SK-N-SH treated with all-trans-retinoic acid at 6 μM for 48 hours (cell line): ENCODE data around the gene ZIC5.
A peak's percentile ranks its signal among the peaks of the same experiment; 100 is the strongest.

Experiments used
- ATAC-seq: fragments of 200-7000 bp; cut with Tn5 transposase; 3 replicates; pipeline ENCODE4 v1.9.1; 2020; ENCODE audit warnings: mild to moderate bottlenecking, moderate library complexity
- BACH2 ChIP-seq: fragments of 250-450 bp; sonication (Bioruptor Pico); IDR thresholded peaks from 2 replicates; pipeline ENCODE4 v1.9.0; 2021; ENCODE audit warnings: mild to moderate bottlenecking, borderline replicate concordance
- CSDC2 ChIP-seq: fragments of 250-450 bp; sonication (Bioruptor Pico); IDR thresholded peaks from 2 replicates; pipeline ENCODE4 v1.5.0; 2020; ENCODE audit warnings: mild to moderate bottlenecking, moderate library complexity
- ESRRG ChIP-seq: fragments of 250-450 bp; sonication (Bioruptor Pico); IDR thresholded peaks from 2 replicates; pipeline ENCODE4 v1.6.1; 2021; ENCODE audit warnings: mild to moderate bottlenecking
- ISL1 ChIP-seq: fragments of 250-450 bp; sonication (Bioruptor Pico); IDR thresholded peaks from 2 replicates; pipeline ENCODE4 v2.1.2; 2022; ENCODE audit warnings: mild to moderate bottlenecking, moderate library complexity
- OSR1 ChIP-seq: fragments of 250-450 bp; sonication (Bioruptor Pico); IDR thresholded peaks from 2 replicates; pipeline ENCODE4 v1.8.0; 2022; ENCODE audit warnings: moderate library complexity, mild to moderate bottlenecking, inconsistent platforms
- PPARA ChIP-seq: fragments of 250-450 bp; sonication (Bioruptor Pico); IDR thresholded peaks from 2 replicates; pipeline ENCODE4 v1.5.0; 2020; ENCODE audit warnings: mild to moderate bottlenecking, borderline replicate concordance
- RARB ChIP-seq: fragments of 250-450 bp; sonication (Bioruptor Pico); IDR thresholded peaks from 2 replicates; pipeline ENCODE4 v1.8.0; 2021; ENCODE audit warnings: mild to moderate bottlenecking, moderate library complexity
- TCF4 ChIP-seq: fragments of 250-450 bp; sonication (Bioruptor Pico); IDR thresholded peaks from 2 replicates; pipeline ENCODE4 v1.8.0; 2021; ENCODE audit warnings: mild to moderate bottlenecking, moderate library complexity, borderline replicate concordance
- TOX ChIP-seq: fragments of 250-450 bp; sonication (Bioruptor Pico); IDR thresholded peaks from 2 replicates; pipeline ENCODE4 v1.8.0; 2021; ENCODE audit warnings: mild to moderate bottlenecking, moderate library complexity, borderline replicate concordance
- ZC3H10 ChIP-seq: fragments of 250-450 bp; sonication (Bioruptor Pico); IDR thresholded peaks from 2 replicates; pipeline ENCODE4 v1.5.1; 2021; ENCODE audit warnings: mild to moderate bottlenecking, moderate library complexity
- ZFP30 ChIP-seq: fragments of 450-650 bp; formaldehyde crosslinking; IDR thresholded peaks from 2 replicates; pipeline ENCODE4 v1.5.0; 2022; ENCODE audit warnings: mild to moderate bottlenecking, moderate library complexity
- ZNF70 ChIP-seq: fragments of 450-650 bp; formaldehyde crosslinking; IDR thresholded peaks from 2 replicates; pipeline ENCODE4 v1.5.0; 2020; ENCODE audit warnings: mild to moderate bottlenecking, moderate library complexity
- ZNF8 ChIP-seq: fragments of 450-650 bp; formaldehyde crosslinking; IDR thresholded peaks from 2 replicates; pipeline ENCODE4 v1.5.0; 2020; ENCODE audit warnings: mild to moderate bottlenecking, moderate library complexity
- TF ChIP-seq, protein P1 (sequence below): fragments of 250-450 bp; sonication (Bioruptor Pico); IDR thresholded peaks from 2 replicates; pipeline ENCODE4 v1.8.0; 2020; ENCODE audit warnings: mild to moderate bottlenecking, moderate library complexity, borderline replicate concordance
- TF ChIP-seq, protein P2 (sequence below): fragments of 250-450 bp; sonication (Bioruptor Pico); IDR thresholded peaks from 2 replicates; pipeline ENCODE4 v1.5.1; 2021; ENCODE audit warnings: mild to moderate bottlenecking, moderate library complexity
- TF ChIP-seq, protein P3 (sequence below): fragments of 250-450 bp; sonication (Bioruptor Pico); IDR thresholded peaks from 2 replicates; pipeline ENCODE4 v1.8.0; 2021; ENCODE audit warnings: low read depth, mild to moderate bottlenecking, moderate library complexity, borderline replicate concordance
- TF ChIP-seq, protein P4 (sequence below): fragments of 250-450 bp; sonication (Bioruptor Pico); IDR thresholded peaks from 2 replicates; pipeline ENCODE4 v1.5.1; 2020; ENCODE audit warnings: low read depth, mild to moderate bottlenecking, moderate library complexity
- TF ChIP-seq, protein P5 (sequence below): fragments of 250-450 bp; sonication (Bioruptor Pico); IDR thresholded peaks from 2 replicates; pipeline ENCODE4 v1.5.0; 2020; ENCODE audit warnings: mild to moderate bottlenecking, moderate library complexity

ZIC5 gene

DNA sequence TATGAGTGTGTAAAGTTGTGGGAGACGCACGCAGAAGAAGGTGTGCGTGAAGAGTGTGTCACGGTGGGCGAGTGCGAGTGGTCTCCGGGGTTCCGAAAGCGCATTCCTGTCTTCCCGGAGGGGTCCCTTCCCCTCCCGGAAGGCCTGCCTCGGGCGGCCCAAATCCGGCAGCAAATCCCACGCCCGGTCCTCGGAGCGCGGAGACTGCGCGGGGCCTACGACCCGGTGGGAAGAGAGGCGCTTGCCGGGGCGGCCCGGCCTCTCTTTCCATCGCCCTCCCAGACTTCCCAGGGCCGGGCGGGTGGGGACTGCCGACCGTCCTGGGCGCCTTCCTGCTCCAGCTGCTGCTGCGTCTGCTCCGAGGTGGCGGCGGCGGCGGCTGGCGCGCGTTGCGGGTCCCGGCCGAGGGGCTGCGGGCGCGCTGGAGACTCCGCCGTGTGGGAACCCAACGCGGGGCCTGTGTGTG, 2.1 kb downstream of the ZIC5 start:
- ATAC-seq = no peak
- no peak for TF ChIP-seq CSDC2 (CRISPR knock-in tag)
- no peak for TF ChIP-seq RARB (CRISPR knock-in tag)
- no peak for TF ChIP-seq ZC3H10
- TF ChIP-seq, protein P1, sequence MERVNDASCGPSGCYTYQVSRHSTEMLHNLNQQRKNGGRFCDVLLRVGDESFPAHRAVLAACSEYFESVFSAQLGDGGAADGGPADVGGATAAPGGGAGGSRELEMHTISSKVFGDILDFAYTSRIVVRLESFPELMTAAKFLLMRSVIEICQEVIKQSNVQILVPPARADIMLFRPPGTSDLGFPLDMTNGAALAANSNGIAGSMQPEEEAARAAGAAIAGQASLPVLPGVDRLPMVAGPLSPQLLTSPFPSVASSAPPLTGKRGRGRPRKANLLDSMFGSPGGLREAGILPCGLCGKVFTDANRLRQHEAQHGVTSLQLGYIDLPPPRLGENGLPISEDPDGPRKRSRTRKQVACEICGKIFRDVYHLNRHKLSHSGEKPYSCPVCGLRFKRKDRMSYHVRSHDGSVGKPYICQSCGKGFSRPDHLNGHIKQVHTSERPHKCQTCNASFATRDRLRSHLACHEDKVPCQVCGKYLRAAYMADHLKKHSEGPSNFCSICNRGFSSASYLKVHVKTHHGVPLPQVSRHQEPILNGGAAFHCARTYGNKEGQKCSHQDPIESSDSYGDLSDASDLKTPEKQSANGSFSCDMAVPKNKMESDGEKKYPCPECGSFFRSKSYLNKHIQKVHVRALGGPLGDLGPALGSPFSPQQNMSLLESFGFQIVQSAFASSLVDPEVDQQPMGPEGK (CRISPR knock-in tag) = no peak
- no peak for TF ChIP-seq OSR1 (CRISPR knock-in tag)
- no peak for TF ChIP-seq ESRRG
- no peak for TF ChIP-seq TCF4 (CRISPR knock-in tag)
- TF ChIP-seq BACH2 (CRISPR knock-in tag) = no peak
- TF ChIP-seq, protein P2, sequence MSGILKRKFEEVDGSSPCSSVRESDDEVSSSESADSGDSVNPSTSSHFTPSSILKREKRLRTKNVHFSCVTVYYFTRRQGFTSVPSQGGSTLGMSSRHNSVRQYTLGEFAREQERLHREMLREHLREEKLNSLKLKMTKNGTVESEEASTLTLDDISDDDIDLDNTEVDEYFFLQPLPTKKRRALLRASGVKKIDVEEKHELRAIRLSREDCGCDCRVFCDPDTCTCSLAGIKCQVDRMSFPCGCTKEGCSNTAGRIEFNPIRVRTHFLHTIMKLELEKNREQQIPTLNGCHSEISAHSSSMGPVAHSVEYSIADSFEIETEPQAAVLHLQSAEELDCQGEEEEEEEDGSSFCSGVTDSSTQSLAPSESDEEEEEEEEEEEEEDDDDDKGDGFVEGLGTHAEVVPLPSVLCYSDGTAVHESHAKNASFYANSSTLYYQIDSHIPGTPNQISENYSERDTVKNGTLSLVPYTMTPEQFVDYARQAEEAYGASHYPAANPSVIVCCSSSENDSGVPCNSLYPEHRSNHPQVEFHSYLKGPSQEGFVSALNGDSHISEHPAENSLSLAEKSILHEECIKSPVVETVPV (CRISPR knock-in tag) = no peak
- TF ChIP-seq PPARA (CRISPR knock-in tag) = no peak
- TF ChIP-seq, protein P3, sequence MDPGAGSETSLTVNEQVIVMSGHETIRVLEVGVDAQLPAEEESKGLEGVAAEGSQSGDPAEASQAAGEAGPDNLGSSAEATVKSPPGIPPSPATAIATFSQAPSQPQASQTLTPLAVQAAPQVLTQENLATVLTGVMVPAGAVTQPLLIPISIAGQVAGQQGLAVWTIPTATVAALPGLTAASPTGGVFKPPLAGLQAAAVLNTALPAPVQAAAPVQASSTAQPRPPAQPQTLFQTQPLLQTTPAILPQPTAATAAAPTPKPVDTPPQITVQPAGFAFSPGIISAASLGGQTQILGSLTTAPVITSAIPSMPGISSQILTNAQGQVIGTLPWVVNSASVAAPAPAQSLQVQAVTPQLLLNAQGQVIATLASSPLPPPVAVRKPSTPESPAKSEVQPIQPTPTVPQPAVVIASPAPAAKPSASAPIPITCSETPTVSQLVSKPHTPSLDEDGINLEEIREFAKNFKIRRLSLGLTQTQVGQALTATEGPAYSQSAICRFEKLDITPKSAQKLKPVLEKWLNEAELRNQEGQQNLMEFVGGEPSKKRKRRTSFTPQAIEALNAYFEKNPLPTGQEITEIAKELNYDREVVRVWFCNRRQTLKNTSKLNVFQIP = no peak
- TF ChIP-seq ISL1 = no peak
- TF ChIP-seq, protein P4, sequence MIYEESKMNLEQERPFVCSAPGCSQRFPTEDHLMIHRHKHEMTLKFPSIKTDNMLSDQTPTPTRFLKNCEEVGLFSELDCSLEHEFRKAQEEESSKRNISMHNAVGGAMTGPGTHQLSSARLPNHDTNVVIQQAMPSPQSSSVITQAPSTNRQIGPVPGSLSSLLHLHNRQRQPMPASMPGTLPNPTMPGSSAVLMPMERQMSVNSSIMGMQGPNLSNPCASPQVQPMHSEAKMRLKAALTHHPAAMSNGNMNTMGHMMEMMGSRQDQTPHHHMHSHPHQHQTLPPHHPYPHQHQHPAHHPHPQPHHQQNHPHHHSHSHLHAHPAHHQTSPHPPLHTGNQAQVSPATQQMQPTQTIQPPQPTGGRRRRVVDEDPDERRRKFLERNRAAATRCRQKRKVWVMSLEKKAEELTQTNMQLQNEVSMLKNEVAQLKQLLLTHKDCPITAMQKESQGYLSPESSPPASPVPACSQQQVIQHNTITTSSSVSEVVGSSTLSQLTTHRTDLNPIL = no peak

DNA sequence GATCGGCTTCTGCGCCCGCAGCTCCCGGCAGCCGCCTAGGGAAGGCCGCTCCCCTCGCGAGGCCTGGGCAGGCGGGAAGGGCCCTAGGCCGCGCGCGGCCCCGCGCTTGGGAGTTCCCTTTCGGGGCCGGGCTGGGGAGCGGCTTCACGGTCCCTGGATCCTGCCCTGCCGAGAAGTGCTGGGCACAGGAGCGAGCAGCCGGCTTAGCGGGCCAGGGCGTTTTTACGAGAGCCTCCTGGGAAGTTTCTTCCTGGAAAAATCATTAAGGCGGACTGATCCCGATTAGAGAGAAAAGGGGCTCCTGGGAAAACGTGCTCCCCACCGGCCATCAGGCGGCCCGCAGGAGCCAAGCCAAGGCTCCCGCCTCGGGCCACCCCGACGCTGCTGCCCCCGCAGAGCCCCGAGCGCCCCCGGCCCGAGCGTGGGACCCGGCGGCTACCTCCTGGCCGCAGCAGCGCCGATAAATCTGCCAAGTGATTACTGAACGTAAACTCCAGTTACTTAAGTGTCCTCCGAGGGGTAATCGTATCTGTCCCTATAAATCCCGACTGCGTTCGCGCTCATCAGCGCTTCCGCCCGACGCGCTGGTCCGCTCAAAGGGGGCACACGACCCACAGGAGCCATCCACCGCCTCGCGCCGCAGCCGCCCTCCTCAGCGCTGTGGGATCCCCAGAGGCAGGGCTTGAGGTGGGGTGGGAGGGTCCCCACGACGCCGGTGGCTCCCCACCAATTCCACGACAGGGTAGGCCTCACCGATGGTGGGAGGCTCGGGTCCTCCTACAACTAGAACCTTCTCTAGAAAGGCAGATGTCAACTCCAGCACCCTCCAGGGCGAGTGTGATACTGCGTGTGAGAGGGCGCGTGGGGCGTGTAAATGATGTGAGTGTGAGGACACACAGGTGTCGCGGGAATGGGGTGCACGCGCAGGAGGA, 2.8 kb downstream of the ZIC5 start:
- ATAC-seq = peak; percentile 66
- TF ChIP-seq RARB (CRISPR knock-in tag) = no peak
- TF ChIP-seq ZNF8 (CRISPR knock-in tag) = no peak
- TF ChIP-seq TOX (CRISPR knock-in tag) = no peak

DNA sequence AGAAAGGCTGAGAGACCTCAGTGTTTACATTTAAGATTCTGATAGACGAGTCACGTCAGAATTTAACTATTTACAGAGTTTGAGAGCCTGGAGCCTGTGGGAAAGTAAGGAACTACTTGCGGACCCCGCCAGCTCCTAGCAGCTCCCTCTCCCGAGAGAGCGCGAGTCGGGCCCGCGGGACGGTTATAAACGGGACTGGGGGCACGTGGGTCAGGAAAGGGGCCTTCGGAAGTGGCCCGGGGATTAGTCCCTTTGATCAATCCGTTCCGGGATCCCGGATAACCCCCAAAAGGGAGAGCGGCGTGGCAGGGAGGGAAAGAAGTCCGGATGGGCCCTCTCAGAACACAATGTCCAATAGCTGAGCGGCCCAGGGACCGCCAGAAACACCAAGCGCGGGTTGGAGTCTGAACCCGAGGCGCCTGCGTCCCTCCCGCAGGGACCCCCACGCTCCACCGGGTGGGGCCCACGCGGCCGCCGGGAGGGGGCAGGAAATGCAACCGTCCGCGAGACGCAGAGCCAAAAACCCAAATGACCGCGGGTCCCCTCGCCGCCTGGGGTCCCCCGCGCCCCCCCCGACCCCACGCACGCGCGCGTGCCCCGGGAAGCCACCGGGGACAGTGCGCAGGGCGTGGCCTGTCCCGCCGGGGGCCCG, 3.6 kb downstream of the ZIC5 start:
- ATAC-seq = no peak
- TF ChIP-seq ZNF70 (CRISPR knock-in tag) (no peak), ZC3H10 (no peak), ESRRG (no peak), ZFP30 (CRISPR knock-in tag) (no peak), CSDC2 (CRISPR knock-in tag) (no peak)
- TF ChIP-seq, protein P5, sequence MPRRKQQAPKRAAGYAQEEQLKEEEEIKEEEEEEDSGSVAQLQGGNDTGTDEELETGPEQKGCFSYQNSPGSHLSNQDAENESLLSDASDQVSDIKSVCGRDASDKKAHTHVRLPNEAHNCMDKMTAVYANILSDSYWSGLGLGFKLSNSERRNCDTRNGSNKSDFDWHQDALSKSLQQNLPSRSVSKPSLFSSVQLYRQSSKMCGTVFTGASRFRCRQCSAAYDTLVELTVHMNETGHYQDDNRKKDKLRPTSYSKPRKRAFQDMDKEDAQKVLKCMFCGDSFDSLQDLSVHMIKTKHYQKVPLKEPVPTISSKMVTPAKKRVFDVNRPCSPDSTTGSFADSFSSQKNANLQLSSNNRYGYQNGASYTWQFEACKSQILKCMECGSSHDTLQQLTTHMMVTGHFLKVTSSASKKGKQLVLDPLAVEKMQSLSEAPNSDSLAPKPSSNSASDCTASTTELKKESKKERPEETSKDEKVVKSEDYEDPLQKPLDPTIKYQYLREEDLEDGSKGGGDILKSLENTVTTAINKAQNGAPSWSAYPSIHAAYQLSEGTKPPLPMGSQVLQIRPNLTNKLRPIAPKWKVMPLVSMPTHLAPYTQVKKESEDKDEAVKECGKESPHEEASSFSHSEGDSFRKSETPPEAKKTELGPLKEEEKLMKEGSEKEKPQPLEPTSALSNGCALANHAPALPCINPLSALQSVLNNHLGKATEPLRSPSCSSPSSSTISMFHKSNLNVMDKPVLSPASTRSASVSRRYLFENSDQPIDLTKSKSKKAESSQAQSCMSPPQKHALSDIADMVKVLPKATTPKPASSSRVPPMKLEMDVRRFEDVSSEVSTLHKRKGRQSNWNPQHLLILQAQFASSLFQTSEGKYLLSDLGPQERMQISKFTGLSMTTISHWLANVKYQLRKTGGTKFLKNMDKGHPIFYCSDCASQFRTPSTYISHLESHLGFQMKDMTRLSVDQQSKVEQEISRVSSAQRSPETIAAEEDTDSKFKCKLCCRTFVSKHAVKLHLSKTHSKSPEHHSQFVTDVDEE (CRISPR knock-in tag) = no peak
- TF ChIP-seq, protein P4 = no peak
- TF ChIP-seq, protein P2 (CRISPR knock-in tag) = no peak
